DND-41 (cell line): ENCODE measurements around the gene IGSF5.

Experiments used
- ATAC-seq: fragments of 200-7000 bp; cut with Tn5 transposase; 3 replicates; pipeline ENCODE4 v1.9.1; 2021; ENCODE audit warnings: low read depth; ENCODE audit not compliant: insufficient read depth
- DNase-seq: peaks from one replicate; pipeline ENCODE4 v3.0.0-alpha.2; 2020
- H2AFZ ChIP-seq: 2 replicates; pipeline ENCODE4 v1.6.0; 2012; ENCODE audit warnings: low read depth, low read length
- H3K27ac ChIP-seq: 2 replicates; pipeline ENCODE4 v1.5.1; 2012; ENCODE audit warnings: low read length, inconsistent platforms
- H3K27me3 ChIP-seq: fragments of 200-600 bp; sonication (generic); 2 replicates; pipeline ENCODE4 v1.6.0; 2012; ENCODE audit warnings: low read length, mild to moderate bottlenecking, inconsistent platforms; ENCODE audit not compliant: insufficient read depth, poor library complexity
- H3K36me3 ChIP-seq: 2 replicates; pipeline ENCODE4 v1.5.1; 2012; ENCODE audit warnings: low read length, inconsistent platforms; ENCODE audit not compliant: insufficient read depth
- H3K4me1 ChIP-seq: 2 replicates; pipeline ENCODE4 v1.5.1; 2012; ENCODE audit warnings: mild to moderate bottlenecking, low read length; ENCODE audit not compliant: insufficient read depth
- H3K4me2 ChIP-seq: 2 replicates; pipeline ENCODE4 v1.6.0; 2012; ENCODE audit warnings: mild to moderate bottlenecking, moderate library complexity, low read length, inconsistent platforms; ENCODE audit not compliant: insufficient read depth
- H3K4me3 ChIP-seq, 2 experiments: fragments of 200-600 bp in 1 of 2; shearing (Covaris generic) in 1 of 2; 2 replicates each; pipeline ENCODE4 v1.5.1; 2012 to 2016; ENCODE audit warnings: inconsistent platforms in 2 of 2, low read length in 2 of 2, mild to moderate bottlenecking in 2 of 2, low read depth in 1 of 2, moderate library complexity in 1 of 2
- H3K79me2 ChIP-seq: 2 replicates; pipeline ENCODE4 v1.6.0; 2012; ENCODE audit warnings: low read length, inconsistent platforms; ENCODE audit not compliant: insufficient read depth
- H3K9ac ChIP-seq: 2 replicates; pipeline ENCODE4 v1.6.0; 2012; ENCODE audit warnings: low read depth, mild to moderate bottlenecking, inconsistent platforms, low read length, moderate library complexity
- H3K9me3 ChIP-seq: 2 replicates; pipeline ENCODE4 v1.5.1; 2012; ENCODE audit warnings: low read length, moderate library complexity, mild to moderate bottlenecking, inconsistent platforms; ENCODE audit not compliant: insufficient read depth, severe bottlenecking
- H4K20me1 ChIP-seq: 2 replicates; pipeline ENCODE4 v1.6.0; 2012; ENCODE audit warnings: low read length; ENCODE audit not compliant: insufficient read depth
- EZH2 ChIP-seq: IDR thresholded peaks from 3 replicates; pipeline ENCODE4 v1.6.1; 2012; ENCODE audit warnings: borderline replicate concordance, low read depth, mild to moderate bottlenecking, moderate library complexity, low read length, inconsistent platforms; ENCODE audit not compliant: severe bottlenecking
- TF ChIP-seq, protein P1 (sequence below): IDR thresholded peaks from 2 replicates; pipeline ENCODE4 v1.5.1; 2012; ENCODE audit warnings: borderline replicate concordance, low read length, moderate library complexity, mild to moderate bottlenecking; ENCODE audit not compliant: poor library complexity, severe bottlenecking; ENCODE audit errors: extremely low read depth

Gene IGSF5

DNA sequence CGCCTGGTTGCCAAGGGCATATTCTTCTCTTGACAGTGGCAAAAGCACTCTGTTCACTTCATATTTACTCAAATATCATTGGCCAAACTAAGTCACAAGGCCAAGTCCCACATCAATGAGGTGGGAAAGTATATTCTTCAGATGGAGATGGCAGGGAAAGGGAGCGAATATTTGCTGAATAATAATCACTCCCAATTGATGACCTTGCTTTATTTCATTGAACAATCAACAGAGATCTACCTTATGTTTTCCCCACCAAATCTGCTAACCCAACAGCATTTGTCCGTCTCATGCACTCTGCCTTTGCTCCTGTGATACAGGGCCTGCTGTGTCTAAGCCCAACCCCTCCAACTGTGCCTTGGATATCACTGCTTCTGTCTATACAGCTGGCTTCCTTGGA lies 77.1 kb downstream of the IGSF5 start:
- Histone ChIP-seq H3K79me2 (no peaks in the 10 kb centered on the region), H3K9me3 (no peaks in the 10 kb centered on the region), H2AFZ (no peak overlapping the region), H3K27ac (no peak overlapping the region), H3K36me3 (no peaks in the 10 kb centered on the region), H3K4me2 (no peak overlapping the region), H3K27me3 (peaks cover 3% of the 10 kb centered on the region), H4K20me1 (no peaks in the 10 kb centered on the region), H3K4me3 (no peak overlapping the region), H3K4me1 (no peaks in the 10 kb centered on the region), H3K9ac (no peak overlapping the region)
- ATAC-seq = no peak
- DNase-seq = no peak
- TF ChIP-seq EZH2 = no peak
- TF ChIP-seq, protein P1, sequence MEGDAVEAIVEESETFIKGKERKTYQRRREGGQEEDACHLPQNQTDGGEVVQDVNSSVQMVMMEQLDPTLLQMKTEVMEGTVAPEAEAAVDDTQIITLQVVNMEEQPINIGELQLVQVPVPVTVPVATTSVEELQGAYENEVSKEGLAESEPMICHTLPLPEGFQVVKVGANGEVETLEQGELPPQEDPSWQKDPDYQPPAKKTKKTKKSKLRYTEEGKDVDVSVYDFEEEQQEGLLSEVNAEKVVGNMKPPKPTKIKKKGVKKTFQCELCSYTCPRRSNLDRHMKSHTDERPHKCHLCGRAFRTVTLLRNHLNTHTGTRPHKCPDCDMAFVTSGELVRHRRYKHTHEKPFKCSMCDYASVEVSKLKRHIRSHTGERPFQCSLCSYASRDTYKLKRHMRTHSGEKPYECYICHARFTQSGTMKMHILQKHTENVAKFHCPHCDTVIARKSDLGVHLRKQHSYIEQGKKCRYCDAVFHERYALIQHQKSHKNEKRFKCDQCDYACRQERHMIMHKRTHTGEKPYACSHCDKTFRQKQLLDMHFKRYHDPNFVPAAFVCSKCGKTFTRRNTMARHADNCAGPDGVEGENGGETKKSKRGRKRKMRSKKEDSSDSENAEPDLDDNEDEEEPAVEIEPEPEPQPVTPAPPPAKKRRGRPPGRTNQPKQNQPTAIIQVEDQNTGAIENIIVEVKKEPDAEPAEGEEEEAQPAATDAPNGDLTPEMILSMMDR = no peak

DNA sequence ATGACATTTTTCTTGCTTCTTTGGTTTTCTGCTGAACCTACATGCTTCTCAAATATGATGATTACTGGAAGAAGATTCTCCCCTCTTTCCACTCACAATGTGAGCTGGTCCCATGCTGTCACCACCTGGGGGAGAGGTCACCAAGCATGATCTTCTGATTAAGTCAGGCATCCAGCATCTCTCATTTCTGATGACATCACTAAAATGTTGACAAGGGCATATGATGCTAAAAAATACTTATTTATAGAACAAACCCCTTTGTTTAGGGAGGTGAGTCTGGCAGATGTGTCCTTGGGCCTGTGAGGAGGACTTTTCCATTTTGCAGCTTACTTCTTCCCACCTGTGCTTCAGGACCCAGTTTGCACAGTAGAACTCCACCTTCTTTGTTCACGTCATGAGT lies 80.3 kb downstream of the IGSF5 start:
- DNase-seq (no peak), ATAC-seq (no peak)
- Histone ChIP-seq H3K79me2 (no peaks in the 10 kb centered on the region), H3K36me3 (no peaks in the 10 kb centered on the region), H3K9me3 (no peaks in the 10 kb centered on the region), H4K20me1 (no peaks in the 10 kb centered on the region), H3K4me2 (no peak overlapping the region), H3K27me3 (peaks cover 3% of the 10 kb centered on the region), H2AFZ (no peak overlapping the region), H3K9ac (no peak overlapping the region), H3K4me1 (no peaks in the 10 kb centered on the region), H3K27ac (no peak overlapping the region), H3K4me3 (no peak overlapping the region)
- no peak for TF ChIP-seq EZH2
- TF ChIP-seq, protein P1 = no peak

DNA sequence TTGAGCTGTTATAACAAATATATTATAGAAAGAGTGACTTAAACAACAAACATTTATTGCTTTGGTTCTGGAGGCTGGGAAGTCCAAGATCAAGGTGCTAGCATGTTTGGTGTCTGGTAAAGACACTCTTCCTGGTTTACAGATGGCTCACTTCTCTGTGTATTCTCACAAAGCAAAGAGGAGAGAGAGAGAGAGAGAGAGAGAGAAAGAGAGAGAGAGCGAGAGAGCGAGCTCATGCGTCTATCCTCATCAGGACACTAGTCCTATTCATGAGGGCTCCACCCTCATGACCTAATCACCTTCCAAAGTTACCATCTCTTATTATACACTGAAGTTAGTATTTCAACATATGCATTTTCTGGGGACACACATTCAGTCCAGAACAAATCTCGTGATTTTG lies 89.6 kb downstream of the IGSF5 start:
- ATAC-seq (no peak), DNase-seq (no peak)
- Histone ChIP-seq H3K79me2 (no peaks in the 10 kb centered on the region), H4K20me1 (no peaks in the 10 kb centered on the region), H3K27ac (no peak overlapping the region), H3K4me2 (no peak overlapping the region), H3K9ac (no peak overlapping the region), H3K27me3 (peaks cover 16% of the 10 kb centered on the region), H3K36me3 (no peaks in the 10 kb centered on the region), H3K9me3 (no peaks in the 10 kb centered on the region), H3K4me3 (no peak overlapping the region), H2AFZ (no peak overlapping the region), H3K4me1 (no peaks in the 10 kb centered on the region)
- TF ChIP-seq, protein P1 = no peak
- no peak for TF ChIP-seq EZH2

- TF ChIP-seq EZH2 = no peak
- TF ChIP-seq, protein P1 = no peak
- no peaks in the 10 kb centered on the region for H3K36me3 ChIP-seq
- no peaks in the 10 kb centered on the region for H3K79me2 ChIP-seq
- no peaks in the 10 kb centered on the region for H4K20me1 ChIP-seq
- no peak overlapping the region for H3K27ac ChIP-seq
- H3K9ac ChIP-seq = no peak overlapping the region
- DNase-seq (no peak), ATAC-seq (no peak)
- no peak overlapping the region for H3K4me2 ChIP-seq
- no peaks in the 10 kb centered on the region for H3K9me3 ChIP-seq
- H3K27me3 ChIP-seq = peaks cover 4% of the 10 kb centered on the region
- no peak overlapping the region for H3K4me3 ChIP-seq
- no peak overlapping the region for H2AFZ ChIP-seq
- no peaks in the 10 kb centered on the region for H3K4me1 ChIP-seq
Measured at GRCh38 chr21:39837861-39838359, 92.9 kb downstream of the IGSF5 start.
